Karpas-422 (cell line): ENCODE measurements around the gene INF2. TPM values are rescaled to one million over a fixed set of nuclear protein-coding genes. Genes with fewer than 3 reads are reported as not detected.
"Not testable (repeated sequence)": the region's sequence is repeated elsewhere in the genome, so short reads cannot be mapped to it uniquely, and the experiment has no call there.

Experiments
- DNase-seq: peaks from one replicate; pipeline ENCODE4 v3.0.0-alpha.2; 2015
- H2AFZ ChIP-seq: fragments of 200-600 bp; sonication (generic); 2 replicates; pipeline ENCODE4 v1.6.1; 2014; ENCODE audit warnings: antibody characterized with exemption, low read length, mixed read lengths
- H3K27ac ChIP-seq: fragments of 200-600 bp; sonication (generic); 2 replicates; pipeline ENCODE4 v1.5.1; 2014; ENCODE audit warnings: mild to moderate bottlenecking, low read length, moderate library complexity
- H3K27me3 ChIP-seq: fragments of 200-600 bp; sonication (generic); 2 replicates; pipeline ENCODE4 v1.6.1; 2014; ENCODE audit warnings: low read length, mixed read lengths
- H3K36me3 ChIP-seq: fragments of 200-600 bp; sonication (generic); 2 replicates; pipeline ENCODE4 v1.6.1; 2014; ENCODE audit warnings: low read length, mixed read lengths; ENCODE audit not compliant: insufficient read depth
- H3K4me1 ChIP-seq: fragments of 200-600 bp; sonication (generic); 2 replicates; pipeline ENCODE4 v1.6.1; 2014; ENCODE audit warnings: mild to moderate bottlenecking, low read length, mixed read lengths
- H3K4me2 ChIP-seq: fragments of 200-600 bp; sonication (generic); 2 replicates; pipeline ENCODE4 v1.6.1; 2014; ENCODE audit warnings: low read length, low read depth, mild to moderate bottlenecking; ENCODE audit not compliant: poor library complexity, severe bottlenecking
- H3K4me3 ChIP-seq: fragments of 200-600 bp; sonication (generic); 2 replicates; pipeline ENCODE4 v1.5.1; 2014; ENCODE audit warnings: mild to moderate bottlenecking, antibody characterized with exemption, low read length, mixed read lengths
- H3K79me2 ChIP-seq: fragments of 200-600 bp; sonication (generic); 2 replicates; pipeline ENCODE4 v1.6.1; 2014; ENCODE audit warnings: mild to moderate bottlenecking, low read length, mixed read lengths
- H3K9ac ChIP-seq: fragments of 200-600 bp; sonication (generic); 2 replicates; pipeline ENCODE4 v1.6.0; 2014; ENCODE audit warnings: low read length
- H3K9me2 ChIP-seq: fragments of 200-600 bp; sonication (generic), shearing (Covaris generic); replicated peaks from 2 replicates; pipeline ENCODE4 v1.6.0; 2014; ENCODE audit warnings: mild to moderate bottlenecking, low read length, moderate library complexity; ENCODE audit not compliant: insufficient read depth
- H3K9me3 ChIP-seq: fragments of 300-700, 200-600 bp; sonication (generic); 2 replicates; pipeline ENCODE4 v1.6.1; 2014; ENCODE audit warnings: low read length, mixed read lengths
- H4K20me1 ChIP-seq: fragments of 200-600 bp; sonication (generic); 2 replicates; pipeline ENCODE4 v1.6.1; 2014; ENCODE audit warnings: mild to moderate bottlenecking, antibody characterized with exemption, low read length, low read depth; ENCODE audit not compliant: insufficient read depth
- total RNA-seq: library from RNA; depleted of rRNA; stranded (reverse); fragments of >200 nt; shearing (Covaris generic); gene quantifications from 2 replicates; pipeline ENCODE4 v1.2.3, GENCODE V29; 2014; ENCODE audit warnings: low replicate concordance

Gene INF2
- total RNA-seq, 1 experiment from 2014 or later = 4.4 TPM

GRCh38 chr14:104724407-104724980, 35.1 kb downstream of the INF2 start:
- H3K4me1 ChIP-seq = peaks cover 16% of the 10 kb centered on the region
- peak overlapping the region; percentile 71 for H3K9ac ChIP-seq
- H3K36me3 ChIP-seq = no peaks in the 10 kb centered on the region
- H4K20me1 ChIP-seq = peaks cover 4% of the 10 kb centered on the region; the same call in 1 of the 2 replicates
- peak overlapping the region; percentile 75 for H3K4me3 ChIP-seq
- no peak for DNase-seq
- peak overlapping the region; percentile 72; the same call in 1 of the 2 replicates for H2AFZ ChIP-seq
- no peaks in the 10 kb centered on the region for H3K9me3 ChIP-seq
- peak overlapping the region; percentile 89 for H3K4me2 ChIP-seq
- no peaks in the 10 kb centered on the region for H3K79me2 ChIP-seq
- no peaks in the 10 kb centered on the region for H3K27me3 ChIP-seq
- H3K9me2 ChIP-seq = no peaks in the 10 kb centered on the region
- H3K27ac ChIP-seq = no peak overlapping the region

GRCh38 chr14:104724981-104725771, 35.8 kb downstream of the INF2 start:
- Histone ChIP-seq H2AFZ (no peak overlapping the region), H3K36me3 (no peaks in the 10 kb centered on the region), H3K9ac (peak overlapping the region; percentile 71; the same call in 1 of the 2 replicates), H3K9me2 (no peaks in the 10 kb centered on the region), H3K9me3 (no peaks in the 10 kb centered on the region), H4K20me1 (peaks cover 4% of the 10 kb centered on the region; the same call in 1 of the 2 replicates), H3K4me3 (peak overlapping the region; percentile 75; the same call in 1 of the 2 replicates), H3K4me1 (peaks cover 16% of the 10 kb centered on the region), H3K27me3 (no peaks in the 10 kb centered on the region), H3K27ac (no peak overlapping the region), H3K4me2 (peak overlapping the region; percentile 89), H3K79me2 (no peaks in the 10 kb centered on the region)
- peak; percentile 65 for DNase-seq

- Histone ChIP-seq H2AFZ (no peak overlapping the region), H3K4me2 (no peak overlapping the region), H3K9ac (no peak overlapping the region), H3K79me2 (no peaks in the 10 kb centered on the region), H3K4me1 (peaks cover 16% of the 10 kb centered on the region), H3K4me3 (no peak overlapping the region), H3K9me2 (no peaks in the 10 kb centered on the region), H3K27ac (no peak overlapping the region), H4K20me1 (peaks cover 4% of the 10 kb centered on the region; the same call in 1 of the 2 replicates), H3K27me3 (no peaks in the 10 kb centered on the region), H3K9me3 (no peaks in the 10 kb centered on the region), H3K36me3 (no peaks in the 10 kb centered on the region)
- no peak for DNase-seq
Measured at GRCh38 chr14:104725772-104726548, 36.5 kb downstream of the INF2 start.

- H4K20me1 ChIP-seq = peaks cover 4% of the 10 kb centered on the region; the same call in 1 of the 2 replicates
Measured at GRCh38 chr14:104726600-104727451, 37.4 kb downstream of the INF2 start.

GRCh38 chr14:104728631-104729030, 39.2 kb downstream of the INF2 start:
- no peaks in the 10 kb centered on the region for H3K27me3 ChIP-seq
- H3K9me3 ChIP-seq = no peaks in the 10 kb centered on the region
- H2AFZ ChIP-seq = no peak overlapping the region
- no peak overlapping the region for H3K4me2 ChIP-seq
- DNase-seq = no peak
- H3K27ac ChIP-seq = no peak overlapping the region
- H3K9me2 ChIP-seq = no peaks in the 10 kb centered on the region
- peaks cover 13% of the 10 kb centered on the region for H3K4me1 ChIP-seq
- H4K20me1 ChIP-seq = peaks cover 4% of the 10 kb centered on the region; the same call in 1 of the 2 replicates
- H3K4me3 ChIP-seq = no peak overlapping the region
- H3K36me3 ChIP-seq = no peaks in the 10 kb centered on the region
- H3K79me2 ChIP-seq = no peaks in the 10 kb centered on the region
- H3K9ac ChIP-seq = no peak overlapping the region

More at GRCh38 chr14:104726600-104727451, 37.4 kb downstream of the INF2 start:
- Histone ChIP-seq H3K9me2 (no peaks in the 10 kb centered on the region), H3K27ac (no peak overlapping the region), H3K27me3 (no peaks in the 10 kb centered on the region), H2AFZ (no peak overlapping the region), H3K79me2 (no peaks in the 10 kb centered on the region), H3K4me3 (no peak overlapping the region), H3K9me3 (no peaks in the 10 kb centered on the region), H3K9ac (no peak overlapping the region), H3K4me1 (peaks cover 16% of the 10 kb centered on the region), H3K4me2 (no peak overlapping the region), H3K36me3 (no peaks in the 10 kb centered on the region)
- DNase-seq = no peak

GRCh38 chr14:104729176-104729834, 39.9 kb downstream of the INF2 start:
- H3K27me3 ChIP-seq, H4K20me1 ChIP-seq, H3K4me1 ChIP-seq, H3K4me3 ChIP-seq, H2AFZ ChIP-seq, H3K9me2 ChIP-seq, H3K27ac ChIP-seq, H3K79me2 ChIP-seq, H3K36me3 ChIP-seq, H3K4me2 ChIP-seq, DNase-seq, H3K9ac ChIP-seq, H3K9me3 ChIP-seq: not testable (repeated sequence)

- no peak for DNase-seq
- Histone ChIP-seq H4K20me1 (peaks cover 4% of the 10 kb centered on the region; the same call in 1 of the 2 replicates), H3K9ac (no peak overlapping the region)
Measured at GRCh38 chr14:104729835-104730181, 40.4 kb downstream of the INF2 start.

More at GRCh38 chr14:104729835-104730181, 40.4 kb downstream of the INF2 start:
- no peaks in the 10 kb centered on the region for H3K27me3 ChIP-seq
- H3K36me3 ChIP-seq = no peaks in the 10 kb centered on the region
- no peaks in the 10 kb centered on the region for H3K9me2 ChIP-seq
- no peak overlapping the region for H3K4me2 ChIP-seq
- no peak overlapping the region for H2AFZ ChIP-seq
- no peak overlapping the region for H3K4me3 ChIP-seq
- no peaks in the 10 kb centered on the region for H3K79me2 ChIP-seq
- peaks cover 3% of the 10 kb centered on the region for H3K4me1 ChIP-seq
- H3K9me3 ChIP-seq = no peaks in the 10 kb centered on the region
- H3K27ac ChIP-seq = no peak overlapping the region
